Measurements from ENCODE around the gene OR2T10.
"Not testable (repeated sequence)": the region's sequence is repeated elsewhere in the genome, so short reads cannot be mapped to it uniquely, and the experiment has no call there.

OR2T10 gene

DNA sequence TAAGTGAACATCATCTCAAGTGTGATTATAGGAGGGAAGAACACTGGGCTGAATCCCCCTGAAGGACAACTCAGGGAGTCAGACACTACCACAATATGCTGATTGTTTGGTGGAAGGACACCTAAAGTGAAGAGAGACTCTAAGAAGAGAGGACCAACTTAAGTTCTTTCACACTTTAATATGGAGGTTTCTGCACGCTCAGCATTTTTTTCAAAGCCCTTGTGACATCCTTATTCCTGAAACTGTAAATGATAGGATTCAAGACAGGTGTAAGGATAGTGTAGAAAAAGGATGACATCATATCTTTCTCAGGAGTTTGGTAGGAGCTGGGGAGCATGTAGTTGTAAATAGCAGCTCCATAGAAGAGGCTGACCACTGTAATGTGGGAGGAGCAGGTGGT is 4.8 kb downstream of the OR2T10 start:
- DNase-seq, result no peak

DNA sequence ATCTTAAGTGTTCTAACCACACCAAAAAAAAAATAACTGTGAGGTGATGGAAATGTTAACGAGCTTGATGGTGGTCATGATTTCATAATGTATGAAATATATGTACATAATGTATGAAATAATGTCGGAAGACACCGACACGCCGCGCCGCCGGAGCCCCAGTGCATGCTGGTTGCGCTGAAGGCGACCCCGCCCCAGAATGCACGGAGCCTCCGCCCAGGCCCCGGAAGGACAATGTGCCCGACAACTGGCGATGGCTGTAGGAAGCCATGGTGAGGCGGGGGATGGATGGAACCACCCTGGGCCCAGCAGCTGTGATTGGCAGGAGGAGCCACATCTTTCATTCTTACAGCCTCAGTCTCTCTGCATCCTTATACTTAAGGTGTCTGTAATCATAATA is 7.4 kb downstream of the OR2T10 start:
- no peak for DNase-seq

DNA sequence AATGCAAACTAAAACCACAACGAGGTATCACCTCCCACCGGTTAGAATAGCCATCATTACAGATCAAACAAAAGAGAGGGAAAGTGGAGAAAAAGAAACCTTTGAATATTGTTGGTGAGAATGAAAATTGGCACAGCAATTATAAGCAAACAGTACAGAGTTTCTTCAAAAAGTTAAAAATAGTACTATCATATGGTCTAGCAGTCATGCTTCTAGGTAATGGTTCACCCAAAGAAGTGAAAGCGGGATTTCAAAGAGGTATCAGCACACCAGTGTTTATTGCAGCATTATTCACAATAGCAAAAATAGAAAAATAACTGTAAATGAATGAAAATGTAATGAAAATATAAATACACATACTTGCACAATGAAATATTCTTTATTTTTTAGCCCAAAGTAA is 8.2 kb downstream of the OR2T10 start:
- no peak for DNase-seq

DNA sequence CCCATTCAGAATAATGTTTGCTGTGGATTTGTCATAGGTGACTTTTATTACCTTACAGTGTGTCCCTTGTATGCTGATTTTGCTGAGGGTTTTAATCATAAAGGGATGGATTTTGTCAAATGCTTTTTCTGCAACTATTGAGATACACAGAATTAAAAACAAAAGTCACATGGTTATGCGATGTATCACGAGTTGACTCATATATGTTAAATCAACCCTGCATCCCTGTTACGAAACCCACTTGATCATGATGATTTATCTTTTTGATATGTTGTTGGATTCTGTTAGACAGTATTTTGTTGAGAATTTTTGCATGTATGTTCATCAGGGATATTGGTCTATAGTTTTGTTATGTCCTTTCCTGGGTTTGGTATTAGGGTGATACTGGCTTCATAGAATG is 12.2 kb downstream of the OR2T10 start:
- no peak for DNase-seq

DNA sequence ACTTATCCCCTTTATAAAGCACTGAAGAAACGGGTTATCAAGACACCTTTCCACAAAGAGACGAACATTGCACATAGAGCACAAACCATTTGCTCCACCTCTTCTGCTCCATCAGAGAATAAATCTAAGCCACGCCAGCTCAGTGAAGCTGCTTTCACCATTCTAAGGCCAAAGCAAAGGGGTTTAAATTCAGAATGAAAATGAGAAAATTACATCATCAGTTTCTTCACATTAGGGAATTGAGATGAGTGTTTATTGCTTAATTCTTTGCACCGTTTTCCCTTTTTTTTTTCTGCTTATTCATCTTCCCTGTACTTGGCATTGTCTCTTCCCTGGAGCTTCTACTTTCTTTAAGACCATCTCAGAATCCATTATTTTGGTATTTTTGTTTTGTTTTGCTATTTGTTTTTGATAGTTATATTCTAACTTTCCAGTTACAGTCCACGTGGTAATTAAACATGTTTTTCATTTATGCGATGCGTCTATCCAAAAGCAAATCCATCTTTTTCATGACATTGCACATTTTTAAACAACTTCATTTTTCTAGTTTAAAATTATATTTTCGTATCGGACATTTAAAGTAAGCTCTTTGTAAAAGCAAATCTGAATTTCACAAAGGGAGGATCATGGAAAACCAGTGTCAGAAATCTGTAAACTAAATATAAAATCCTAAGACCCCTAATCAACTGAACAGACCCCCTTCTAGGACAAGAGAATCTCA is 21.1 kb downstream of the OR2T10 start:
- no peak for DNase-seq

DNA sequence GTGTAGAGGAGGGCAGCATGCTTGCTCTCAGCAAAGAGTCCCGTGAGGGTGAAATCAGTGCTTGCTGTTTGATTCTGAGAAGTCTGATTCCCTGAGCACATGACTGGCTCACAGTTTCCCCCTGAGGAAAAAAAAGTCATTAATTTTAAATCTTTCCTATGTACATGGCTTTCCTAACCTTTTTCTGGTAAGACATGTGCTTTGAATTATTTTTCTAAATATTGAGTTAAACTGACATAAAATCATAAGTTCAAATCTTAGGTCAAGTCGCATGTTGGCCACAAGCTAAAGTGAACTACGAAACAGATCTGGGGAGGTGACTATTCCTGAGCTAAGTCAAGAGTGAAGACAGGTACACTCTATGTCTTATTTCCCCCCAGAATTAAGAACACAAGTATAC is 22.8 kb downstream of the OR2T10 start, which contains the start of gene OR2T34:
TSS of gene OR2T34 (minus strand) at position 101 of the 400 bp plus-strand sequence. CDS start at position 101, 0 bp downstream.
- not testable (repeated sequence) for DNase-seq

DNA sequence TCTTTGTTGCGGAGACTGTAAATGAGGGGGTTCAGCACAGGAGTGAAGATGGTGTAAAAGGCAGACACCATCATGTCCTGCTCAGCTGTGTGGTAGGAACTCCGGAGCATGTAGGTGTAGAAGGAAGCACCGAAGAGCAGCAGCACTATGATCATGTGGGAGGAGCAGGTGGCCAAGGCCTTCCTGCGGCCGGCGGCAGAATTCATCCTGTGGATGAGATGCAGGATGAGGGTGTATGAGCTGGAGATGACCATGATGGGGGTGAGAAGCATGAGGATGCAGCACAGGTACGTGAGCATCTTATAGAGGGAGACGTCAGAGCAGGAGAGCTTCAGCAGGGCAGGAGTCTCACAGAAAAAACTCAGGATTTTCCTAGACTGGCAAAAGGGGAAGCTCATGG is 23.6 kb downstream of the OR2T10 start:
- not testable (repeated sequence) for DNase-seq

DNA sequence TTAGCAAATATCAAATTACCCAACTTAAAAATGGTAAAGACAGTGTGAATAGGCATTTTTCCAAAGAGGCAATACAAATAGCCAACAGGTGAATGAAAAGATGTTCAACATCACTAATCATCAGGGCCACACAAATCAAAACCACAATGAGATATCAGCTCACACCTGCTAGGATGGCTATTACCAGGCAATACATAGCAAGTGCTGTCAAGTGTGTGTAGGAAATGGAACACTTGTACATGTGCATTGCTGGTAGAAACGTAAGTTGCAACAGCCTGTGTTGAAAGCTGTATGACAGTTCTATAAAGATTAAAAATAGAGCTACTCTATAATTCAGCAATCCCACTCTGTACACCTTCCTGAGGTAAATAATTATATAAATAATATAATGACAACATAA is 25.5 kb downstream of the OR2T10 start:
- DNase-seq, result not testable (repeated sequence)

DNA sequence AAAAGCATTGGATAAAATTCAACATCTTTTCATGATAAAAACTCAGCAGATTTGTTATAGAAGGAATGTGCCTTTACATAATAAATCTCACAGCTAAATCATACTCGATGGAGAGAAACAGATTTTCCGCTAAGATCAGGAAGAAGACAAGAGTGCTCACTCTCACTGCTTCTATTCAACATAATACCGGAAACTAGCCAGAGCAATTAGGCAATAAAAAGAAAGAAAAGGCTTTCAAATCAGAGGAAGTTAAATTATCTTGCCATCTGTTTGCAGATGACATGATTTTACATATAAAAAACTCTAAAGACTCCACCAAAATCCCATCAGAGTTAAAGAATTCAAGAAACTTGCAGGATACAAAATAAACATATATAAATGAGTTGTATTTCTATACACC is 26.7 kb downstream of the OR2T10 start:
- DNase-seq, result not testable (repeated sequence)

DNA sequence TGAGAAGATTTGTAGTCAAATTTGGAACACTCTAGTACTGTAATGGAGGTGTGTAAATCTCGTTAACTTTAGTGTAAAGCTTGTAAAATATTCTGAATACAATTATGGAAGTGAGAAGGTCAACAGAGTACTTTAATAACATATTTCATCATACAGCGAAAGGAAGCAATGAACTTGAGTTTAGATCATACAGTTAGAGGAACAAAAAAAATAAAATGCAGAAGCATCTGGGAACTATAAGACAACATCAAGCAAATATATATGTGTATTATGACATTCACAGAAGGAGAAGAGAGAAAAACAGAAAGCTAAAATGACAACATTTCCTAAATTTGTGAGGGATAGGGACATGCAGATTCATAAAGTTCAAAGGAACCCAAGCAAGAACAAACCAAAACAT is 28.5 kb downstream of the OR2T10 start:
- DNase-seq, result not testable (repeated sequence)

DNA sequence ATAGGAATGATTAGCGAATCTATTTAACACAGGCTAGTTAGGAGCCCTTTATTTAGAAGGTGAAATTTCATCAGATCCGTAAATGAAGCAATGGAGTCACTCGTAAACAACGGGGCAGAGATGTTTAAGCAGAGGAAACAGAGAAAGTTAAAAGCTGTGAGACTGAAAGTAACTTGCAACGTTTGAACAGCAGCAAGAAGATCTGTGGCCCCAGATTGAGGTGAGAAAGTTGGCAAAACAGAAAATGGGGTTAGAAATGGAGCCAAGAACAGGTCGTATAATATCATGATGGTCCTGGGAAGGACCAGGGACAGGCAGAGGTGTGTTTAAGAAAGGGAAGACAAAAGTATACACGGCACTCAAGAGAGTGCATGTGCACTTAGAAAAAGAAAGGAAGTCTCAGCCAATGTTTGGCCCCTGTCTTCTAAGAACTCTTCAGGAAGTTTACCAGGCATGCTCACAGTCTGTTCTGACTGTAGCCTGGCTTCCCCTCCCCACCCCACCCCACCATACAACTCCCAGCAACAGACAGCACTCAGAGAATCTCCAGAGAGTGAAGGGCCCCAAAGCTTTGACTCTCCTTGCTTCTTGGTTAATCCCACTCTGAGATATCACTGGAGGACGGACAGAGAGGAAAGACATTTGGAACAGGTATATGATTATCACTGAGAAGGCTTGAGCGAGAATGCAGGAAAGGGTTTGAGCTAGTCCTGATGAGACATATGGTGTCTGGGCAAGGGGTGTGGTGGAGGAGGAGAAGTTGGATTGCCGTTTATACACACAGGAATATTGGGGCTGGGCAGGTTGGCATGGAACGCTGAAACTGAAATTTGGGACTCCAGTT is 31.7 kb downstream of the OR2T10 start:
- DNase-seq, result not testable (repeated sequence)

DNA sequence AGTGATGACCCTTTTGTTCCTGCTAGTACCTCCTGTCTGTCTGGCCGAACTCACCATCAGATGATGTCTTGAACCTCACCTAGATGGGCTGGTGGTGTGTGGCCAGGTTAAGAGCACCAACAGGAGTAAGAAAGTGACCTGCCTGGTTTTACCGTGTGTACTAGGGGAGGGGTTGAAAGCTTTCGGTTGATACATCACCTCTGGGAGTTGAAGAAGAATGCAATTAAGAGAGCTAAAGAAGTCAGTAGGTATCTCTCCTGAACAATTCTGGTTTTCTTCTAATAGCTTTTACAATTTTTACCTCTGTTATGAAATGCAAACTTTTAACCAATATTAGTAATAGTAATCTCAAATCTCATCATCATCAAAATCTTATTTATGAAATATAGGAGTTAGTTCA is 34.8 kb downstream of the OR2T10 start, which contains the start of gene OR2T29:
TSS of gene OR2T29 (minus strand) at position 101 of the 400 bp plus-strand sequence. CDS start 3,281 bp downstream, outside the sequence.
- not testable (repeated sequence) for DNase-seq

DNA sequence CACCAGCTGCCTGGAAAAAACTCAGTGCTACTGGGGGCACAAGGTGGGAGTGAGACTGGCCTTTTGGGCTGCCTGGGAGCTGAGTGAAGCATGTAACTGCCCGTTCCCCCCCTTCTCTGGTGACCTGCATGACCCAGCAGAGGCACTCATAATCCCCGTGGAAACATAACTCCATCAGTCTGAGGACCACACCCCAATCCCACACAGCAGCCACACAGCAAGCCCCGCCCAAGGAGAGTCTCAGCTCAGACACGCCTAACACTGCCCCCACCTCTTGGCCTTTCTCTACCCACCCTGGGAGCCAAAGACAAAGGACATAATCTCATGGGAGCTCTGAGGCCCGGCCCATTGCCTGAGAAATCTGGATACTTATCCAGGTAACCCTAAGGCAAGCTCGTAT is 46.5 kb downstream of the OR2T10 start:
- DNase-seq, result not testable (repeated sequence)

DNA sequence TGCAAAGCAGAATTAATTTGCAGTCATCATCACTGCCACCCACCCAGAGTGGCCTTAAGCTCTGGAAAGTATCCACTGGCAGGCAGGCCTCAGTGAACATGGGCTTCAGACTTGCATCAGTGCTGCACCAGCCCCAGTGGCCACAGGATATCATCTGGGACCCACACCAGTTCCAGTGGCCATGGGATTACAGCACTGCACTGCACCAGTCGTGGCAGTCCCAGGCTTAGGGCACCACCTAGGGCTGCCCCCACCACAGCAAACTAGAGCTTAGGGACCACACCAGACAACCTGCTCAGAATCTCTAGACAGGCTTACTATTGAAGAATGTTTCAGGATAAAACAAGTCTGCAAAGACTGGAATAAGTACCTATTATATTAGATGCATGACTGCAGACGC is 50.1 kb downstream of the OR2T10 start:
- DNase-seq, result not testable (repeated sequence)

Measured in NCI-H1694 treated with DMSO at 0.1 percent for 48 hours (cell line).